ACC112 (cell line): ENCODE measurements around the gene RPGR.

Experiments
- H2AFZ ChIP-seq: fragments of 200-600 bp; sonication (generic); one replicate; pipeline ENCODE4 v1.6.0; 2017; ENCODE audit warnings: antibody characterized with exemption, low read length; ENCODE audit not compliant: unreplicated experiment
- H3K27ac ChIP-seq: fragments of 200-600 bp; sonication (generic); 2 replicates; pipeline ENCODE4 v1.5.1; 2014; ENCODE audit warnings: low read depth, mild to moderate bottlenecking, antibody characterized with exemption, low read length, moderate library complexity
- H3K27me3 ChIP-seq: fragments of 200-600 bp; sonication (generic); 2 replicates; pipeline ENCODE4 v1.6.1; 2014; ENCODE audit warnings: mild to moderate bottlenecking, antibody characterized with exemption, low read length, moderate library complexity, mixed read lengths; ENCODE audit not compliant: insufficient read depth
- H3K36me3 ChIP-seq: fragments of 200-600 bp; sonication (generic); 2 replicates; pipeline ENCODE4 v1.6.1; 2016; ENCODE audit warnings: mild to moderate bottlenecking, antibody characterized with exemption, low read length, moderate library complexity, mixed read lengths; ENCODE audit not compliant: insufficient read depth
- H3K4me1 ChIP-seq: fragments of 200-600 bp; sonication (generic); one replicate; pipeline ENCODE4 v1.6.1; 2016; ENCODE audit warnings: low read length, mixed read lengths; ENCODE audit not compliant: insufficient read depth, unreplicated experiment, control insufficient read depth
- H3K4me3 ChIP-seq: fragments of 200-600 bp; sonication (generic); 2 replicates; pipeline ENCODE4 v1.5.1; 2014; ENCODE audit warnings: mild to moderate bottlenecking, low read depth, low read length
- H3K79me2 ChIP-seq: fragments of 200-600 bp; sonication (generic); one replicate; pipeline ENCODE4 v1.6.0; 2016; ENCODE audit warnings: low read length; ENCODE audit not compliant: control insufficient read depth, unreplicated experiment, insufficient read depth

Gene RPGR

GRCh38 chrX:38287674-38288073 is 39.6 kb downstream of the RPGR start:
- no peak overlapping the region for H3K27ac ChIP-seq
- H3K36me3 ChIP-seq: no peaks in the 10 kb centered on the region
- H3K4me1 ChIP-seq: no peaks in the 10 kb centered on the region
- no peak overlapping the region for H3K4me3 ChIP-seq
- no peaks in the 10 kb centered on the region for H3K79me2 ChIP-seq
- H3K27me3 ChIP-seq: no peaks in the 10 kb centered on the region
- H2AFZ ChIP-seq: no peak overlapping the region

GRCh38 chrX:38285649-38286048 is 41.7 kb downstream of the RPGR start:
- Histone ChIP-seq H3K79me2 (no peaks in the 10 kb centered on the region), H3K36me3 (no peaks in the 10 kb centered on the region), H3K27ac (no peak overlapping the region), H3K4me1 (no peaks in the 10 kb centered on the region), H3K4me3 (no peak overlapping the region), H2AFZ (no peak overlapping the region), H3K27me3 (no peaks in the 10 kb centered on the region)

DNA sequence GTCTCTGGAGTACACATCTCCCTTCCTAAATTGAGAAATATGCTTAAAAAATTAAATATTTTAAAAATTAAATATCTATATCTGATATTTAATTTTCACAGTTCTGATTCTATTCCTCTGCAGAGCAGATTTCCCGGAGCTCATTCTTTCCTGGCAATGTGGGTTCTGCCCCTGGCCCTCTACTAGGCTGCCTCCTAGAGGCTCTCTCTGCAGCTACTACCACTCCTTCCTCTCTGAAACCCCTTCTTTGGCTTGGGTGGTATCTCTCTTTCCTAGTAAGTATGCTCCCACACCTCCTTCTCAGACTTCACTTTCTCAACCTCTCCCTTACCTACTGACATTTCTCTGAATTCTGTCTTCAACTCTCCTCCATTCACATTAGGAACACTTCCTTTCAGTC is 45.3 kb downstream of the RPGR start:
- H3K4me3 ChIP-seq: no peak overlapping the region
- H3K36me3 ChIP-seq: no peaks in the 10 kb centered on the region
- H3K79me2 ChIP-seq: no peaks in the 10 kb centered on the region
- peaks cover 7% of the 10 kb centered on the region for H3K4me1 ChIP-seq
- H2AFZ ChIP-seq: no peak overlapping the region
- no peaks in the 10 kb centered on the region for H3K27me3 ChIP-seq
- H3K27ac ChIP-seq: no peak overlapping the region

GRCh38 chrX:38279188-38279587 is 48.1 kb downstream of the RPGR start:
- Histone ChIP-seq H3K27ac (no peak overlapping the region), H3K79me2 (no peaks in the 10 kb centered on the region), H3K36me3 (no peaks in the 10 kb centered on the region), H2AFZ (no peak overlapping the region), H3K4me3 (no peak overlapping the region), H3K4me1 (peaks cover 27% of the 10 kb centered on the region), H3K27me3 (no peaks in the 10 kb centered on the region)

DNA sequence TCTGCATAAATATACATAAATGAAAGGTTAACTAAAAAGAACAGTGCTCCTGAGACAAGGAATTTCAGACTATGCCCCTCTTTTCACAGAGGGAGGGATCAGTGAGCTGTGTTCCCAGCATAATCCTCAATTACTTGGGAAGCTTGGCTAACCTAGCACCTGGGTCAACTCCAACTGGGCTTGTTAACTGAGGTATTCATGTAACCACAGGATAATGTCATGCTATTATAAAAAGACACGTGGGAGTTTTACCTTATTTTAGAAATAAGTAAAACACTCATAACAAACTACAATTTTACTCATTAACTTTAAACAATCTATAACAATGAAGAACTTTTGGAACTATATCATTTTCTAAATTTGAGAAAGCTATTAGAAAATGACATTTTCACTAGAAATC is 48.6 kb downstream of the RPGR start:
- no peaks in the 10 kb centered on the region for H3K79me2 ChIP-seq
- H3K27ac ChIP-seq: no peak overlapping the region
- H2AFZ ChIP-seq: no peak overlapping the region
- no peaks in the 10 kb centered on the region for H3K27me3 ChIP-seq
- H3K4me1 ChIP-seq: peaks cover 27% of the 10 kb centered on the region
- H3K4me3 ChIP-seq: no peak overlapping the region
- H3K36me3 ChIP-seq: no peaks in the 10 kb centered on the region

- Histone ChIP-seq H3K27me3 (no peaks in the 10 kb centered on the region), H3K4me1 (peaks cover 27% of the 10 kb centered on the region), H3K79me2 (no peaks in the 10 kb centered on the region), H2AFZ (no peak overlapping the region), H3K36me3 (no peaks in the 10 kb centered on the region), H3K4me3 (no peak overlapping the region), H3K27ac (no peak overlapping the region)
These were observed 49.5 kb downstream of the RPGR start for GRCh38 chrX:38277802-38278201.

DNA sequence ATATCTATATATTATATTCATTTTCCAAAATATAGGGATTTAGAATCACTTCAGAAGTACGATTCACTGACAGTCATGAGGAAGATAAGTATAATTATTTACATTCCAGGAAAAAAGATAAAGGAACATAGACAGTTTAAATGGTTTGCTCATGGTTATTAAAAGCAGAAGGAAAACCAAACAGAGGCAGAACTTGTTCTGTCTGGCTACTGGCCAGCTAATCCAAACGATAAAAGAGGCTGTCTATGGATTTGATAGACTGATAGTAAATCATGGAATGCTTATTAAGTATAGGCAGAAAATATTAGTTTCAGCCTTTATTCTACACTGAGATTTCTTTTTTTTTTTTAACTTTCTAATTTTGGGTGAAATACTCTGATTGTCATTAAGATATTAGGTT is 50.2 kb downstream of the RPGR start:
- Histone ChIP-seq H3K27me3 (no peaks in the 10 kb centered on the region), H2AFZ (no peak overlapping the region)

GRCh38 chrX:38276089-38276488 is 51.2 kb downstream of the RPGR start:
- peaks cover 38% of the 10 kb centered on the region for H3K4me1 ChIP-seq

More for the DNA sequence above, 50.2 kb downstream of the RPGR start:
- H3K79me2 ChIP-seq: no peaks in the 10 kb centered on the region
- H3K27ac ChIP-seq: no peak overlapping the region
- peaks cover 29% of the 10 kb centered on the region for H3K4me1 ChIP-seq
- no peak overlapping the region for H3K4me3 ChIP-seq
- no peaks in the 10 kb centered on the region for H3K36me3 ChIP-seq

GRCh38 chrX:38275615-38276014 is 51.7 kb downstream of the RPGR start:
- Histone ChIP-seq H3K79me2 (no peaks in the 10 kb centered on the region), H3K27me3 (no peaks in the 10 kb centered on the region), H3K4me3 (peak overlapping the region; percentile 33; the same call in 1 of the 2 replicates), H3K4me1 (peaks cover 43% of the 10 kb centered on the region), H3K27ac (peak overlapping the region; percentile 93), H2AFZ (no peak overlapping the region), H3K36me3 (no peaks in the 10 kb centered on the region)

More at GRCh38 chrX:38276089-38276488, 51.2 kb downstream of the RPGR start:
- Histone ChIP-seq H3K27ac (peak overlapping the region; percentile 93), H2AFZ (no peak overlapping the region), H3K36me3 (no peaks in the 10 kb centered on the region), H3K79me2 (no peaks in the 10 kb centered on the region), H3K27me3 (no peaks in the 10 kb centered on the region), H3K4me3 (no peak overlapping the region)

DNA sequence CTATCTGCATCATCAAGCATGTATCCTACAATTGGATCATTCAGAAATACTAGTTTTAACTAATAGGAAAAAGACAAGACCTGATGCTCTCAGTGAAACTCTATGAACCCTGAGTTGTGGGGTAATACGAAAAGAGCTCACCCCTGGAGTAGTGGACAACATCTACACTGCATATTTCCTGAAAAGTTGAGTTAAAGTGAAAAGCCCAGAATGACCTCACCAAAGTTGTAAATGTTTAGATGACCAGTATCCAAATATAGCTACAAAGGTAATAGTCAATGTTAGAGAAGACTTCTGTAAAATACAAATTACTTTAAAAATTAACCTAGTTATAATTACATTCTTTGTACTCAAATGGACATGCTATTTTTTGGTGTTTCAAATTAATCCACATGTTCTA is 53.9 kb downstream of the RPGR start:
- no peak overlapping the region for H3K4me3 ChIP-seq
- H2AFZ ChIP-seq: no peak overlapping the region
- no peaks in the 10 kb centered on the region for H3K27me3 ChIP-seq
- H3K4me1 ChIP-seq: peaks cover 44% of the 10 kb centered on the region
- no peak overlapping the region for H3K27ac ChIP-seq
- no peaks in the 10 kb centered on the region for H3K36me3 ChIP-seq
- H3K79me2 ChIP-seq: no peaks in the 10 kb centered on the region

- peak overlapping the region; percentile 58 for H3K27ac ChIP-seq
- H3K36me3 ChIP-seq: no peaks in the 10 kb centered on the region
- H3K27me3 ChIP-seq: no peaks in the 10 kb centered on the region
- no peaks in the 10 kb centered on the region for H3K79me2 ChIP-seq
- H2AFZ ChIP-seq: no peak overlapping the region
- peaks cover 32% of the 10 kb centered on the region for H3K4me1 ChIP-seq
- H3K4me3 ChIP-seq: no peak overlapping the region
These were observed 56.1 kb downstream of the RPGR start for GRCh38 chrX:38271154-38271716.
